ENCODE results near the gene ZNF594. TPM values are rescaled to one million over a fixed set of nuclear protein-coding genes. Genes with fewer than 3 reads are reported as not detected.

Gene ZNF594
- total and polyA plus RNA-seq, 10 of the 15 experiments (the other 5 are each of a cell fraction or from before 2014, with no cell fraction given), result 0.98 to 14.3 (median 11.1) TPM

GRCh38 chr17:5191541-5192417, at the start of gene ZNF594 (continued):
- TF ChIP-seq CEBPZ (IDR thresholded peaks at IDR 0.05; ENCODE audit: low read depth, low read length), result no peak
- TF ChIP-seq EP300 (IDR thresholded peaks at IDR 0.05; ENCODE audit: borderline replicate concordance in 1 of 2, control insufficient read depth in 1 of 2, low read depth in 2 of 2, low read length in 2 of 2), result 0 out of 4 replicates have a peak, but pooled peaks of 1 of the 2 experiments have one; percentile 14
- no peak; the same call in 1 of the 2 replicates for TF ChIP-seq PAX5 (IDR thresholded peaks at IDR 0.05; ENCODE audit: borderline replicate concordance, low read depth, low read length)
- TF ChIP-seq CBX5 (IDR thresholded peaks at IDR 0.05; ENCODE audit: low read depth), result no peak
- peak; percentile 43; the same call in 1 of the 2 replicates for TF ChIP-seq SMC3 (IDR thresholded peaks at IDR 0.05; ENCODE audit: borderline replicate concordance, low read length)
- TF ChIP-seq ZBTB4 (CRISPR knock-in tag; IDR thresholded peaks at IDR 0.05), result no peak
- peak; percentile 74; the same call in 1 of the 2 replicates for TF ChIP-seq STAT1 (conservative IDR thresholded peaks at IDR 0.05)
- peak; percentile 98 for TF ChIP-seq NKRF (conservative IDR thresholded peaks at IDR 0.05)
- no peak for TF ChIP-seq RAD51 (IDR thresholded peaks at IDR 0.05)
- peak; percentile 72; the same call in 1 of the 2 replicates for TF ChIP-seq CREB1 (IDR thresholded peaks at IDR 0.05; ENCODE audit: low read depth)
- TF ChIP-seq RCOR1 (conservative IDR thresholded peaks at IDR 0.05; ENCODE audit: low read depth, low read length), result no peak
- TF ChIP-seq FOXK2 (IDR thresholded peaks at IDR 0.05), result no peak
- TF ChIP-seq CHD1 (IDR thresholded peaks at IDR 0.05; ENCODE audit: low read depth, low read length), result no peak
- peak; percentile 94 for TF ChIP-seq MXI1 (IDR thresholded peaks at IDR 0.05; ENCODE audit: low read depth, low read length)
- no peak for TF ChIP-seq MLLT1 (IDR thresholded peaks at IDR 0.05)
- no peak for TF ChIP-seq YBX1 (IDR thresholded peaks at IDR 0.05)
- no peak for TF ChIP-seq ATF7 (IDR thresholded peaks at IDR 0.05; ENCODE audit: low read depth)
- TF ChIP-seq NRF1 (conservative IDR thresholded peaks at IDR 0.05; ENCODE audit: low read depth, low read length), result peak; percentile 43
- no peak for TF ChIP-seq IRF4 (IDR thresholded peaks at IDR 0.05; ENCODE audit: low read depth, low read length)
- TF ChIP-seq IKZF1 (conservative IDR thresholded peaks at IDR 0.05), result peak; percentile 81

Measured in GM12878 (cell line).